ENCODE measurements around the gene JAZF1. TPM values are rescaled to one million over a fixed set of nuclear protein-coding genes. Genes with fewer than 3 reads are reported as not detected.
"Not testable (repeated sequence)": the region's sequence is repeated elsewhere in the genome, so short reads cannot be mapped to it uniquely, and the experiment has no call there.

The JAZF1 gene
- total RNA-seq, 2 donors from 2014 or later = 20.0 to 21.3 TPM

GRCh38 chr7:27863880-27864279 is 316.7 kb downstream of the JAZF1 start:
- intact Hi-C loops (cut with DNase I) = no loop called here
- ATAC-seq = no peak
- DNase-seq = no peak

GRCh38 chr7:27861747-27862146 is 318.8 kb downstream of the JAZF1 start:
- no peak for DNase-seq
- intact Hi-C loops (cut with DNase I) = no loop called here
- no peak for ATAC-seq

- DNase-seq = no peak
- ATAC-seq = no peak
- intact Hi-C loops (cut with DNase I) = no loop called here
These were observed 319.8 kb downstream of the JAZF1 start for GRCh38 chr7:27860800-27861199.

GRCh38 chr7:27856703-27857485 is 323.7 kb downstream of the JAZF1 start:
- ATAC-seq; DNase-seq; intact Hi-C loops (cut with DNase I): not testable (repeated sequence)

GRCh38 chr7:27850531-27850930 is 330.1 kb downstream of the JAZF1 start:
- ATAC-seq (no peak), DNase-seq (no peak)
- intact Hi-C loops (cut with DNase I) = no loop called here

GRCh38 chr7:27846388-27846787 is 334.2 kb downstream of the JAZF1 start:
- no peak for DNase-seq
- intact Hi-C loops (cut with DNase I) = no loop called here
- no peak for ATAC-seq

- DNase-seq (no peak), ATAC-seq (no peak)
- intact Hi-C loops (cut with DNase I) = no loop called here
These were observed 336.9 kb downstream of the JAZF1 start for GRCh38 chr7:27843584-27844305.

- intact Hi-C loops (cut with DNase I) = no loop called here
- ATAC-seq (peak in 1 of 2 donors; percentile 19), DNase-seq (no peak)
These were observed 337.7 kb downstream of the JAZF1 start for GRCh38 chr7:27842851-27843250.

GRCh38 chr7:27842094-27842692 is 338.4 kb downstream of the JAZF1 start:
- ATAC-seq (no peak), DNase-seq (no peak)
- intact Hi-C loops (cut with DNase I) = no loop called here

GRCh38 chr7:27840760-27841364 is 339.7 kb downstream of the JAZF1 start:
- no peak for ATAC-seq
- no peak for DNase-seq
- intact Hi-C loops (cut with DNase I) = no loop called here

GRCh38 chr7:27840313-27840712 is 340.3 kb downstream of the JAZF1 start:
- no peak for DNase-seq
- no peak for ATAC-seq
- intact Hi-C loops (cut with DNase I) = no loop called here

GRCh38 chr7:27839099-27839498 is 341.5 kb downstream of the JAZF1 start:
- no peak for ATAC-seq
- intact Hi-C loops (cut with DNase I) = no loop called here
- DNase-seq = no peak

GRCh38 chr7:27836536-27836935 is 344.1 kb downstream of the JAZF1 start:
- DNase-seq (no peak), ATAC-seq (no peak)
- intact Hi-C loops (cut with DNase I) = no loop called here

GRCh38 chr7:27835376-27835775 is 345.2 kb downstream of the JAZF1 start:
- ATAC-seq (peak; percentile 47 to 53), DNase-seq (peak; percentile 31)
- intact Hi-C loops (cut with DNase I) = no loop called here

GRCh38 chr7:27834179-27834921 is 346.2 kb downstream of the JAZF1 start:
- DNase-seq (no peak), ATAC-seq (peak; percentile 83 to 87)
- intact Hi-C loops (cut with DNase I) = no loop called here

GRCh38 chr7:27826357-27826756 is 354.2 kb downstream of the JAZF1 start:
- ATAC-seq = no peak
- DNase-seq = no peak
- intact Hi-C loops (cut with DNase I) = no loop called here

- peak in 1 of 2 donors; percentile 47 for ATAC-seq
- intact Hi-C loops (cut with DNase I) = no loop called here
- DNase-seq = no peak
These were observed 354.7 kb downstream of the JAZF1 start for GRCh38 chr7:27825891-27826290.

GRCh38 chr7:27822245-27822644 is 358.4 kb downstream of the JAZF1 start:
- no peak for DNase-seq
- intact Hi-C loops (cut with DNase I) = no loop called here
- no peak for ATAC-seq

- intact Hi-C loops (cut with DNase I) = no loop called here
- DNase-seq = no peak
- no peak for ATAC-seq
These were observed 367.9 kb downstream of the JAZF1 start for GRCh38 chr7:27812706-27813105.
